Sigmoid colon (tissue), 4 donors: ENCODE results near the gene GPR85.

Experiments
- POLR2AphosphoS5 ChIP-seq, 4 donors: sonication (generic); formaldehyde crosslinking; IDR thresholded peaks; one replicate each; pipeline ENCODE4 v1.6.1; 2017; ENCODE audit warnings: antibody characterized with exemption in 4 of 4
- TF ChIP-seq, protein P1 (sequence below), 4 experiments: fragments of 450-650 bp in 3 of 4; fragments of 200-600 bp in 1 of 4; IDR thresholded peaks; one replicate each; pipeline ENCODE4 v1.5.1; 2016 to 2019; ENCODE audit warnings: antibody characterized with exemption in 4 of 4, mild to moderate bottlenecking in 3 of 4, moderate library complexity in 2 of 4

DNA sequence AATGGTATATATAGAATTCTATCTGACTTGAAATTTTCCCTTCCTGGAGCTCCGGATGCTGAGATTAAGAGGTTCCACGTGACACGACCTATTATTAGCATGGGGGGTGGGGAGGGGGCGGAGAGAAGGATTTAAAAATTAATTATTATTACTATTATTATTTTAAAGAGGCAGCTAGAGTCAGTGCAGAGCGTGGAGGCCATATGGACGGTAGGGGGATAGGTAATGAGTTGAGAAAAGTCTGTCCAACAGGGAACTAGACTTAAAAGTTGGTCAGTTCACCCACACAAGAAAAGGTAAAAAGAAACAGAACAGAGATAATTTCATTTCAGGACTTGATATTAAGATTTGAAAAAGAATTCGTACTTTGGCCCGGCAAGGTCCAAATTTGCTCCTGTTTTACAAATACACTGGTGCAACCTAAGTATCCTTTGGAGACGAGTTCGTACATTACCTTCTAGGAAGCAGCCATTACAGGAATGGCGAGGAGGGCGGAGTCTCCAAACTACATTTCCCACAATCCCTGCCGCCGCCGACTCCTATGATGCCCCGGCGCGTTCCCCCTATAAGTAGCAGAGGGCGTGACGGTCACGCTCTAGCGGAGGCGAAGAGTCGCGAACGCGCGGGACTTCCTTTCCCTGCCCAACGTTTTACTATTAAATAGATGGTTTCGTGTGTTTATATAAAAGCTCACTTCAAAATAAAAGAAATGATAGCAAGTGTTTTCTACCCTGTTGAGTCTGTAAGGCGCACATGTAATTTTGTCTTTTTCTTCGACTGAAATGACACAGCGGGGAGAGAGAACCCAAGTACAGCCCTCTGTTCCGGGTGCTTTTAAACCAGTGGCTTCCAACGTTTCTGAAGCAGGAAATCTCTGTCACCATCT, 31.7 kb upstream of the GPR85 start, which contains the start of gene SMIM30:
- TF ChIP-seq, protein P1, sequence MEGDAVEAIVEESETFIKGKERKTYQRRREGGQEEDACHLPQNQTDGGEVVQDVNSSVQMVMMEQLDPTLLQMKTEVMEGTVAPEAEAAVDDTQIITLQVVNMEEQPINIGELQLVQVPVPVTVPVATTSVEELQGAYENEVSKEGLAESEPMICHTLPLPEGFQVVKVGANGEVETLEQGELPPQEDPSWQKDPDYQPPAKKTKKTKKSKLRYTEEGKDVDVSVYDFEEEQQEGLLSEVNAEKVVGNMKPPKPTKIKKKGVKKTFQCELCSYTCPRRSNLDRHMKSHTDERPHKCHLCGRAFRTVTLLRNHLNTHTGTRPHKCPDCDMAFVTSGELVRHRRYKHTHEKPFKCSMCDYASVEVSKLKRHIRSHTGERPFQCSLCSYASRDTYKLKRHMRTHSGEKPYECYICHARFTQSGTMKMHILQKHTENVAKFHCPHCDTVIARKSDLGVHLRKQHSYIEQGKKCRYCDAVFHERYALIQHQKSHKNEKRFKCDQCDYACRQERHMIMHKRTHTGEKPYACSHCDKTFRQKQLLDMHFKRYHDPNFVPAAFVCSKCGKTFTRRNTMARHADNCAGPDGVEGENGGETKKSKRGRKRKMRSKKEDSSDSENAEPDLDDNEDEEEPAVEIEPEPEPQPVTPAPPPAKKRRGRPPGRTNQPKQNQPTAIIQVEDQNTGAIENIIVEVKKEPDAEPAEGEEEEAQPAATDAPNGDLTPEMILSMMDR (IDR thresholded peaks at IDR 0.05): no peak
- TF ChIP-seq POLR2AphosphoS5 (IDR thresholded peaks at IDR 0.05): peak; percentile 97 to 99 (median 97)
